ENCODE results near the gene NKX2-1.
"Not testable (repeated sequence)": the region's sequence is repeated elsewhere in the genome, so short reads cannot be mapped to it uniquely, and the experiment has no call there.

NKX2-1 gene

GRCh38 chr14:36519431-36520321 lies at the start of gene NKX2-1:
Gene NKX2-1, minus strand, starts transcription at chr14:36520232. Its CDS starts 103 bp downstream, at chr14:36520129.
- no peak for TF ChIP-seq CTCF (IDR thresholded peaks at IDR 0.05; ENCODE audit: extremely low read depth, insufficient read depth, missing control alignments)
- peak; percentile 56 for DNase-seq (ENCODE audit: low spot score)
- in situ Hi-C loops (cut with MboI; ENCODE audit: low pct_unique_long_range_greater_than_20kb, low sequenced_read_pairs, unreplicated experiment), result loop anchor here (10.0 to 25.0 kb wide), 3 partner anchors 65 to 1068 kb away; partner anchors contain the start of genes FOXA1, NKX2-8 and TTC6

- peak; percentile 48 for DNase-seq (ENCODE audit: low spot score)
- in situ Hi-C loops (cut with MboI; ENCODE audit: low pct_unique_long_range_greater_than_20kb, low sequenced_read_pairs, unreplicated experiment), result loop anchor here (25.0 kb wide), 1 partner anchor 380 kb away; no protein-coding TSS in a partner anchor
Measured at GRCh38 chr14:36556811-36557433, 36.9 kb upstream of the NKX2-1 start.

GRCh38 chr14:36555998-36556743 lies 36.1 kb upstream of the NKX2-1 start:
- no peak for TF ChIP-seq CTCF (IDR thresholded peaks at IDR 0.05; ENCODE audit: extremely low read depth, insufficient read depth, missing control alignments)
- in situ Hi-C loops (cut with MboI; ENCODE audit: low pct_unique_long_range_greater_than_20kb, low sequenced_read_pairs, unreplicated experiment), result loop anchor here (25.0 kb wide), 1 partner anchor 381 kb away; no protein-coding TSS in a partner anchor
- DNase-seq (ENCODE audit: low spot score), result no peak

More at GRCh38 chr14:36556811-36557433, 36.9 kb upstream of the NKX2-1 start:
- TF ChIP-seq CTCF (IDR thresholded peaks at IDR 0.05; ENCODE audit: extremely low read depth, insufficient read depth, missing control alignments), result peak; percentile 63

- DNase-seq (ENCODE audit: low spot score), result peak; percentile 41
- in situ Hi-C loops (cut with MboI; ENCODE audit: low pct_unique_long_range_greater_than_20kb, low sequenced_read_pairs, unreplicated experiment), result loop anchor here (25.0 kb wide), 1 partner anchor 384 kb away; no protein-coding TSS in a partner anchor
Measured at GRCh38 chr14:36553656-36554260, 33.7 kb upstream of the NKX2-1 start.

GRCh38 chr14:36550899-36551298 lies 30.9 kb upstream of the NKX2-1 start:
- in situ Hi-C loops (cut with MboI; ENCODE audit: low pct_unique_long_range_greater_than_20kb, low sequenced_read_pairs, unreplicated experiment), result loop anchor here (25.0 kb wide), 1 partner anchor 386 kb away; no protein-coding TSS in a partner anchor
- TF ChIP-seq CTCF (IDR thresholded peaks at IDR 0.05; ENCODE audit: extremely low read depth, insufficient read depth, missing control alignments), result no peak
- no peak for DNase-seq (ENCODE audit: low spot score)

More at GRCh38 chr14:36553656-36554260, 33.7 kb upstream of the NKX2-1 start:
- peak; percentile 66 for TF ChIP-seq CTCF (IDR thresholded peaks at IDR 0.05; ENCODE audit: extremely low read depth, insufficient read depth, missing control alignments)

GRCh38 chr14:36544280-36544679 lies 24.2 kb upstream of the NKX2-1 start:
- in situ Hi-C loops (cut with MboI; ENCODE audit: low pct_unique_long_range_greater_than_20kb, low sequenced_read_pairs, unreplicated experiment), result not testable (repeated sequence)

More at GRCh38 chr14:36544280-36544679, 24.2 kb upstream of the NKX2-1 start:
- DNase-seq (ENCODE audit: low spot score), result not testable (repeated sequence)
